Femur (tissue), 1 donor: ENCODE results near the gene EXOC4.
"Not testable (repeated sequence)": the region's sequence is repeated elsewhere in the genome, so short reads cannot be mapped to it uniquely, and the experiment has no call there.

Experiments
- DNase-seq: peaks from one replicate; pipeline ENCODE4 v3.0.0-alpha.2; 2017

EXOC4 gene

DNA sequence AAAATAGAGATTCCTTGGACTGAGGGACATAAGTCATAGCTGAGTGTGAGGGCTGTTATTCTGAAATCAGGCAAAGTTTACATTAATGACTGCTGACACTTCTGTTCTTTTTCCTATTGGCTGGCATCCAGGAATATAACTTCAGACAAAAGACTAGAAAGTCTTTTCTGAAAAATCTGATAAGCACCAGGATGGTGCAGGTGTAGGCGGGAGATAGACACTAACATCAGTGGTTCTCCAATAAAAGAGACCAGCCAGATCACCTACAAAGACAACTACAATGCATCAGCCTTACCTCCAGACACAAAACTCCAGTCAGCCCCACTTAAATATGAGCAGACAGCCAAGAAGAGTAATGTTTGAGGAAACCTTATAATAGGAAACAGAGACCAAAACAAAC is 705.9 kb downstream of the EXOC4 start:
- DNase-seq, result no peak

DNA sequence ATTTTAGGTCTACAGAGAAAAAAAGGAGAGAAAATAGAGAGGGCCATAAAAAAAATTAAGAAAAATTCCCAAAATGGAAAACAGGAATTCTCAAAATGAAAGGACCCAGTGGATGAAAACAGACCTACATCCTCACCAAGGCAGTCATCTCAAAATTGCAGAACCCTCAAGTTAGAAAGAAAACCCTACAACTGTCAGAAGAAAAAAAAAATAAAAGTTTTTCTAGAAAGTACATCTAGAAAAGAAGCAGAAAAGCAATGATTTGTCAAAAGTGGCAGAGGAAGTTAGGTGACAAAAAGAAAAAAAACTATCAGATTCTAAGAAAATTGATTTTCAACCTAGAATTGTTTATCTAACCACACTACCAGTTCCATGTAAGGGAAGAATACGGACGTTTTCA is 706.6 kb downstream of the EXOC4 start:
- no peak for DNase-seq

DNA sequence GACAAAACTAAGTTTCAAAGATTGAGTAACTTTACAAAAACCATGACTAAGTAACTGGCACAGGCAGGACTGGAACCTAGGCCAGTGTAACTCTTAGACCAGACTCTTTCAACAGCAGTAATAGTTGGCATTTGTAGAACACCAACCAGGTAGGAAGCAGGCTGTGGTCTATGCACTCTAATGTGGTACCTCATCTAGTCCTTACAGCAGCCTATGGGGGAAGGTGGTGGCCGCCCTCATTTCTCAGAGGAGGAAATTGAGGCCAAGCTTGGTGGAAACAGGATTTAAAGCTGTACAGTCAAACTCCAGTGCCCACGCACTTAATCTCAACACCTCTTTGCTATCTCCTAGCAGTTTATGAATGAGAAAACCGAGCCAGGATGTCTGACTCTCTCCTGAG is 708.8 kb downstream of the EXOC4 start:
- no peak for DNase-seq

DNA sequence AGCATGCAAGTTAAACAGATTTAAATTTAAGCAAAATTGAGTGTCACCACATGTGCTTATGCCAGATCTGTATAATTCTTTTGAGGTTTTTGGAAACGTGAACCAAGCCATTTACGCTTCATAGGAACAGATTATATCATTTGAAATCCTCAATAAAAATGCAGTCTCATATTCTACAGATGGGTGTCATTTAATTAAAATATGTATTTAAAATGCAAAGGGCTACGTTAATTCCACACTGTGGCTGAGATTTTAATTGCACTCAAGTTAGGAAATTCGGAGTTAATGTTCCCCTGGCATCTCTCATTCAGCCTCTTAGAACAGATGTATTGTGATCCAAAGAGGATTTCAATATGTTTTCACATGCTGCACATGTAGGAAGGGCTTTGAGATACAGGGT is 709.8 kb downstream of the EXOC4 start:
- DNase-seq, result no peak

DNA sequence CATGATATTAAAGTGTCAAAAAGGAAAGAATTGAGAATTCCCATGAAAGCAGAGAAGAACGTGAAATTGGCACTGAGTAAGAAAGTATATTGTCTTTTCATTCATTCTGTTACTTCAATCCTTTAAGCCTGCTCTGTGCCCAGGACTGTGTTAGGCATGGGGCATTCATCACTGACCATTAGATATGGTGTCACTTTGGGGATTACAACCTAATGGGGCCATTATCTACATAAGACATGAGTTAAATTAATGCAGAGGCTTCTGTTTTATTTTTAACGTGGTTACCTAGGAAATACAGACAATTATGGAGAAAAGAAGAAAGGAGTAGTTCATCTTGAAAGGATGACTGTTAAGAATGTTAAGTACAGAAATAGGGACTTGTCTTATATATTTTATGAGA is 710.8 kb downstream of the EXOC4 start:
- DNase-seq, result no peak

DNA sequence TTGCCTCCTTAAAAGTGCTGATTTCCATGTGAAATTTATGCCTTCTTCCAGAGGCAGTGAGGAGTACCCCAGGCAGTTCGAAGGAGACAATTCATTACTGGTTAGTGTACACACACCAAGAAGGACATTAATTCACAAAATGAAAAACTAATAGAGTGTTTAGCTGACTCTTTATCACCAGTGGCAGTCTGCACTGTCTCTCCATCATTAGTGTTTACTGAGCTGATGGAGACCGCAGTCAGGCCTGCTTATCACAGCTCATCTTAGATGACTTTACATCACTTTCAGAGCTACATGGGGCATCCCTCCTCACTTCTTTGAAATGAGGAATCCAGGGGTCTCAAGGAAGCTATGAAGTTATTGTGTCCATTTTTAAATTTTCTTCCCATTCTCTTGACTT is 718.7 kb downstream of the EXOC4 start:
- no peak for DNase-seq

DNA sequence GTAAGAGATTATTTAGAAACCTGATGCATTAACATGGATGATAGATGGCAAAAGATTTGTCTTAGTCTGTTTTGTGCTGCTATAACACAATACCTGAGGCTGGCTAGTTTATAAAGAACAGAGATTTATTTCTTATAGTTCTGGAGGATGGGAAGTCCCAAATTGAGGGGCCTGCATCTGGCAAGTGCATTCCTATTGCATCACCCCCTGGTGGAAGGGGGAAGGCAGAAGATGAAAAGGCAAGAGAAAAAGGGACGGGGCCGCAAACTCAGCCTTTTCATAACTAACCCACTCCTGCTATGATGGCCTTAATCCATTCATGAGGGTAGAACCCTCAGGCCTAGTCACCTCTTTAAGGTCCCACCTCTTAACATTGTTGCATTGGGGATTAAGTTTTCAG is 720.8 kb downstream of the EXOC4 start:
- DNase-seq, result no peak

DNA sequence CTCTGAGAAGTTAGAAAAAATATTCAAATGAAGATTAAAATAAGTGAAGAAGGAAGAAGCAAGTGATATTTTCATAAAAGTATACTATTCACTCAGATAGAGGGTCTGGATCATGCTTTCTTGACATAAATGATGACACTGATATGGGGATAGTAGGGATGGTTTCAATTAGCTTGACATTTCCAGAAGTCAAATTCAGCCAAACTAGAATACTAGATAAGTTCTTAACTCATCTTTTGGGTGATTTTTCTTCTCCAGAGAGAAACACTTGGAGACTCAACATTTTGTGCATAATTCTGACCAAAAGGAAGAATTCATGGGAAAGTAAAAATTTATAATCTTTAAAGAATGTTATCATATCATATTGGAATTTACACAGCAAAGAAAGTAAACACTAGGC is 722.3 kb downstream of the EXOC4 start:
- DNase-seq, result no peak

DNA sequence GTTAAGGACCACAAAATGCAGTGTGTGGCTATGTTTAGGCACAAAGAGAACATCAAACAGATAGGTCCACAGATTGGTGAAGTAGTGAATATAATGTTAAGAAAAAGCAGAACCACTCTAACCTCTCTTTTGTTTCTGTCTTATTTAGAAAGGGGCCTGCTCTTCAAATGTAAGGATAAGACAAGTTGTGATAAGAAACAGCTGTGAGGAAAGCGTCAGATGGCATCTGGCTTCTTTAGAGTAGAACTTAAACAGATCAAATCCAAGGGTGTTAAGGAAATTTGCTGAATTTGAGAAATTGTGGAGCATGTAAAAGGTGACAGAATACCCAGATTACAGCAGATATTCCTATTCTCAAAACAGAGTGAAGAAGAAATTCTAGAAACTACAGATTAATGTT is 723.3 kb downstream of the EXOC4 start:
- no peak for DNase-seq

DNA sequence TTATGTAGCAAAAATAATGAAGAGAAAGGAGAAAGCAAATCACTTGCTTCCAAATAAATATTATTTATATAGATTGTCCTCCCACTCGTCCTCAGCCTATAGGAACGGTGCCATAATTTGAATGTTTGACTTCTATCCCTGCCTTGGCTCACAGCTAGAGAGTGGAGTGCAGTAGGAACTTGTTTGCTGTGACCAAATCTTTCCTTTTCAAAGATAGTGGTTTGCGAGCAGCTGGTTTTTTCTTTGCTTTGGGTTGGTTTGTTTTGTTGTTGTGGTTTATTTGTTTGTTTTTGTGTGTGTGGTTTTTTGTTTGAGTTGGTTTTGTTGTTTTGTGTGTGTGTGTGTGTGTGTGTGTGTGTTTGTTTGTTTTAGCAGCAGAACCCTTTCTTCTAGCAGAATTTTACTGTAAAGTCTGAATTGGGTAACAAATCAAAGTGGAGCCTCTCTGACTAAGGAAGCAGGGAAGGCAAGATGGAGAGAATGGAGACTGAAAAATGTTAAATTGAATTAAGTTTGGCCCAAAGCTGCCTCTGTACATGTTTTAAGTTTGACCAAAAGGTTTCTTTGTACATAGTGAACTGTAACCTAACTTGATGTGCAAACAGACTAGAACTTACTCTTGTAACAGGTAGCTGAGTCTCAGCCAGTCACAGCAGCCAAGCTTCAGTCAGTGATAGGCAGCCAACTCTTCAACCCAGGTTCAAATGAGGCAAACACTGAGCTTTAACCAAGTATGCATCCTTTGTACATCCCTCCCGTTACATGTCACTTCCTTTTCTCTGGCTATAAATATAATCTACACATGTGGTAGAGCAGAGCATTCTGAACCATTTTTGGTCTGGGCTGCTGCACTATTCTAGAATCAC is 724.8 kb downstream of the EXOC4 start:
- no peak for DNase-seq

DNA sequence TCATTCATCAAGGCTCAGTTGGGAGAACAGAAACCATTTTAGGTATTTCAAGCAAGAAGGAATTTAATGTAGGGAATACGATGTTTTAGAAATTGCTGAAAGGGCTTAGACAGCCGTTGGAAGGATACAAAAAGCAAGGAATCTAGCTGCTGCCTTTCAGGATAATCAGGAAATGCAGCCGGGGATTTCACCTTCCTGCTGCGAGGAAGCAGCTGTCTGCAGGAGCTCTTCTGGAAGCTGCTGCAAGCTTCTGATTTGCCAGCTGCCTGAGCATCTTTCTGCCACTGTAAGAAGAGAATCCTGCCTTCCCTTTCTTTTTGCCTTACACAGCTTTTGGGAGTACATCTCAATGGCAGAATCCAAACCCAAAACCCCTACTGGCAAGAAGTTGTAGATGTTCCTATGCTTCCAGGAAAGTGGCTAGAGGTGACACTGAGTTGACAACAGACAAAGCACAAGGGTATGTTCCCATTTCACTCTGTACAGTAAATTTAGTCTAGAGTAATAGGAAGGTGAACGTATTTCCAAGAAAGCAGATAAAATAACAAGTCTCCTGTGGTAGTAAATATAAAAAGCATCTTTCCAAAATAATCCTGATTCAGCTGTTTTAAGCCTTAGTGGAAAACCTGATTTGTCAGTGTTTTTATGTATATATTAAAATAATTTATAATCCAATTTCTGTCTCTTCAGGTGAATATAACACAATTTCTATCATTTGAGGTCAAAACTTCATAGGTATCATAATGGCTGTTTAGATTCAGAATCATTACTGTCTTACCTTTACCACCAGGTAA is 725.8 kb downstream of the EXOC4 start:
- no peak for DNase-seq

DNA sequence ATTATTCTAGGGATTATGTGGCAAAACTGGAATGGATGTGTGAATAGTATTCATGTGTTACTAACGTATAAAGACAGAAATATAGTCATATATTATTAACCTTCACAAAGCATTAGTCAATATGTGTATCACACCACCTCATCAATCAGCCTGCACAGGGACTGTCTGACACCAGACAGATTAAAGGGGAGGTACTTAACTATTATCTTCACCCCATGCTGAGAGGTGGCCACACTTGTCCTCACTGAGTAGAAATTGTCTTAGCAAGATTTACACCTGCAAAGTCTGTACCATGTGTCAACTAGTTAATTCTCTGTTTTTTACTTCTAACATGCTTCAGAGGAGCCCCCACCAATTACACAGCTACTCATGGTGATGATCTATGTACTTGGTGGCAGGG is 727.9 kb downstream of the EXOC4 start:
- no peak for DNase-seq

DNA sequence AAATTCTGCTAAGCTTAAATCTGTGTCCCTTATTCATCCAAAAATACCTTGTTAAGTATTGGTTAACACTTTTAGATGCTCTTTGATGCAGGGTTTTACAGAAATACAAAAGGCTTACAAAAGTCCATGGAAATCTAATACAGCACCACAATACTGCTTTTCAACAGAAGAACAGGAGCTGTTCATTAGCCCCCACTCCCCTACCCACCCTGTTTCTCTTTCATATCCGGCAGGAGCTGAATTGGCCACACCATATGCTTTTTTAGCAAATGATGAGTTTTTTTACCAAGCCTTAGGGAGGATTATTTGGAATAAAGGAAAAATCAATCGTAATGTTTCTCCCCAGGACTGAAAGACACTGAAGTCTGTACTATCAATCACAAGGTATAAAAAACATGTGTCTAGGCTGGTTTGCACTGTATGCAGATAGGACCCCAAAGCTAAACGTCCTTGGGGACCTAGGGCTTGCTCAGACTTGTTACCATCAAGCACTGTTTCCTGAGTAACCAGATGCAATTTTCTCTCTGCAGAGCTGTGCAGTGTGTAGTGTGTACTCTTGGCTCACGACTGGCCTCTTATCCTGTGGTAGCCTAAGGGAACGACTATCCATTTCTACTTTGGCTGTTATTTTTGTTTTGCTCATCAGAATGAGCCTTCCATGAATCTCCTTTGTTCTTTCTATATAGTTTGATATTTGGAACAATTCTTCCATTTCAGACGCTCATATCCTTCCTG is 731.0 kb downstream of the EXOC4 start:
- DNase-seq, result peak; percentile 21

DNA sequence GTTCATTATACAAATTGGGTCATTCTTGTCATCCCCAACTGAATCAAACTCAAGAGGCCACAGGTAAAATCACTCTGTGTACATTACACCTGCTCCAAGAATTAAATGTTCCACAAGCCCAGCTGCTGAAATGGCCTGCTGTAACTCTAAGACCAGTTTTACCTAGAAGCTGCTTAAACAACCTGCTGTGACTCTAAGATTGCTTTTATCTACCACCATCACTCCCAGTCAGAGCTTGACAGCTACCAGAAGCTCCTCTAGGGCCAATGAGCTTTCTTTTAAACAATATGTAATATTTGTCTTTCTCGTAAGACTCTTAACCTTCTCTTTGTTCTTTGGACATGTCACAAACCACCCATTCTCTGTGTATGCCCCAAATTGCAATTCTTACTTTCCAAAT is 732.4 kb downstream of the EXOC4 start:
- DNase-seq, result no peak

DNA sequence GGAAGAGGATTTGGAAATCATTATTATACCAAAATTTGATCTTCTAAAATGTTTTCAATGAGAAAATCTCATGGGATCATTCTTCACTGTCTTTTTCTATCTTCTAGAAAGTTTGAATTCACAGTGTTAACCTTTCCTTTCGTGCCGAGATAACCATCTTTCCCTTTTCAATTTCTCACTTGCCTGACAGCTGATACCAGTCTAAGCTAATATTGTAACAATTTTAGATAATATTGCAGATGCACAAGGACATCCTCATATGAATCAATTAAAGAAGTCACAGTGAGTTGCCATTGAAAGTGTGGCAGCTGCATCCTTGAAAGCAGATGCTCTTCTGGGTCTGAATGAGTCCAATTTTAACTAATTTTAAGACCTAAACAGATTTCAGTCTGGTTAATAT is 734.7 kb downstream of the EXOC4 start:
- DNase-seq, result no peak

DNA sequence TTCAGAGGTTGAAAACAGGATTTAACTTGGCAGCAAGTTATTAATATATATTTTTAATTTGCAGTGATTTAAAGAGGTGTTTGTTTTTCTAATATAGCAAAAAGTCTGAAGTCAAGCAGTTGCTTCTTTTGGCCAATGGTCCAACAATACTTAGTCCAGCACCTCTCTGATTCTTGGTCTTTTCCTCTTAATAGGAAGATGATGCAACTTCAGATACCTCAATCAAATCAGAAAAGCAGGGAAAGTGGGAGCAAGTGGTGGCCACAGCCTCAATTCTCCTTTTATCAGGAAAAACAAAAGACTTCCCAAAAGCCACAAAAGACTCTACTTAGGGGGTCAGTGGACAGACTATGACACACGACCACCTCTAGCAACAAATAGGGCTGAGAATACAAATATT is 740.7 kb downstream of the EXOC4 start:
- no peak for DNase-seq

DNA sequence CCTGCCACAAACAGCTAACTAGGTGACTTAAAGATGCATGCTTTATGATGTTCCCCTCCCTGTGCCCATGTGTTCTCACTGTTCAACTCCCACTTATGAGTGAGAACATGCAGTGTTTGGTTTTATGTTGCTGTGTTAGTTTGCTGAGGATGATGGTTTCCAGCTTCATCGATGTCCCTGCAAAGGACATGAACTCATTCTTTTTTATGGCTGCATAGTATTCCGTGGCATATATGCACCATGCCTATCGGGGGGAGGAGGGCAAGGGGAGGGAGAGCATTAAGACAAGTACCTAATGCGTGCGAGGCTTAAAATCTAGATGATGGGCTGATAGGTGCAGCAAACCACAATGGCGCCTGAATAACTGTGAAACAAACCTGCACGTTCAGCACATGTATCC is 741.2 kb downstream of the EXOC4 start:
- DNase-seq, result not testable (repeated sequence)

DNA sequence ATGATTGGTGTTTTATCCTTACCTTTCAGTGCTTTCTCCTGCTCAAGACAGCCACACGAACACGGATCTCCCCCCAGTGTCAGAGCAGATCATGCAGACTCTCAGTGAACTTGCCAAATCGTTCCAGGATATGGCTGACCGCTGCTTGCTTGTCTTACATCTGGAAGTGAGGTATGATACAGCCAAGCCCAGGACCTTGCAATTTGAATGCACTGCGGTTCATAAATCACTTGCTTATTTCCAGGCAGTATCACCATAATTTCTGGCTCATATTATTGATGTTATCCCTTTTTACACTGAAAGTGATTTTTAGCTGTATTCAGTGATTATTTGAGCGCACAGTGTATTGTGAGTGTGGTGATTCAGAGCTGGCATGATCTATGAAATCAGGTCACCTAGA is 744.6 kb downstream of the EXOC4 start:
- no peak for DNase-seq

DNA sequence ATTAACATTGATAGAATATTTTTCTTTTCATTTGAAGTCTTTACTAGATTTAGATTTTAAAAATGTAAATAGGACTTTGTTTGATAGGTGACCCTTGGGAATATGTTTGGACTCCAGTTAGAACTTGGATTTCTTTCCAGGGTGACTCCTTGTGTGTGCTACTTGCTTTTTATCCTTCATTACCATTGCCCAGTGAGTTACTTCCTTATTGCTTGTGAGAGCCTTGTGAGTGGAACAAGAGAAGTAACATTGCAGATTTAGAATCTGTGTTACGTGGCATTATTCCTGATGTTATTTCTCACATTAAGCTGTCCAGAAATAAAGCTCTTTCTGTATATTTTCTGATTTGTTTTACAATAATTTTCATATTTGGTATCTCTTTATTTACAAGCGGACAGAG is 746.3 kb downstream of the EXOC4 start:
- DNase-seq, result no peak

DNA sequence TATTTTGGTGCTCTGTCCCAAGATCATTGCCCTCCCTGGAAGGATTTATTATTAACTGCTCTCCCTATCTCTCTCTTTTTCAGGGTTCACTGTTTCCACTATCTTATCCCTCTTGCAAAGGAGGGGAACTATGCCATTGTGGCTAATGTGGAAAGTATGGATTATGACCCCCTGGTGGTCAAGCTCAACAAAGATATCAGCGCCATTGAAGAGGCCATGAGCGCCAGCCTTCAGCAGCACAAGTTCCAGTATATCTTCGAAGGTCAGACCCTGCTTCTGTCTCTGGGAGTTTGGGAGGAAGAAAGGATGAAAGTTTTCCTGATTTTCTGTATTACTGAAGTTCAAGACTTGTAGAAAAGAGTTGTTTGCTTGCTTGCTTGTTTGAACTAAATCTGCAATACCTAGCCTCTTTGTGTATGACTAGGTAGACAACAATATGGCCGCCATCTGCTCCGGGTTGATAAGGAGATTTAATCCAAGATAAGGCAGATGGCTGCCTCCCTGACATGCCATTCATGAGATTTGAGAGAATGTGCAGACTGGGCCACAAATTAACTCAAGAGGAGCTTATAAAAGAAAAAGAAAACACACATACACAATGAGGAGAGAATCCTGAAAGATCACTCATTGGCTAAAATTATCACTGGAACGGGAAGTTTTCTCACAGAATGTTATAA is 752.1 kb downstream of the EXOC4 start:
- no peak for DNase-seq

DNA sequence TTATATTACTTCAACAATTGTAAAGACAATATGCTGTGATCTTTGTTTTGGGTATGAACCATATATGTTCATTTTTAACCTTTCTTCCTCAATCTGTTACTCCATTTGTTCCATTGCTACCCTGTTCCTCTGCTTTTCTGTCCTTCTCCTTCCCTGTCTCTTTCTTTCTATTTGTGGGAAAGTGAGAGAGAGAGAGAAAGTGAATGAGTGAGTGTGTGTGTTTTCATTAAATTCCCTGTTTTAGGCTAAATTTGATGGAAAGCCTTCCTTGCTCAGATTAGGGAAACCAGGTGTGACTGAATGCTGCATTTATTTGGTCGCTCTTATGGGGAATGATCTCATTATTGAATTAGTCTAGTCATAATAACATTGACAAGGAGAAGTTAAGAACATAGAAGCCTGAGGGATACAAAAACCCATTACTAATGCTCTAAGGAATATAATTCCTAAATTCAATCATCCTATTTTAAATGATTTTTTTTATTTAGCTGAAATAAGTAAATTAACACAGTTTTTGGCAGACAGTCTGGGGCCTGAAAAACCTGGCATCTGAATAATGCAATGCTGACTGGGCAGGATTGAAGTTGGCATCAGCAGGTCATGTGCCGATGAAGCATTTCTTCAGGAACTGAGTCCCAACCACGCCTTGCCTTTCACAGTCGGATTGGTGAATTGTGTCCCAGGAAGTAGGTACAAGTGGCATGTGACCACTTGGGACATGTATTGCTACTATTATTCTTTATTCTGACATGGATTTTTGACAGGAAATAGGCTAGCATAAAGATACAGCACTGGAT is 756.6 kb downstream of the EXOC4 start:
- DNase-seq, result no peak

DNA sequence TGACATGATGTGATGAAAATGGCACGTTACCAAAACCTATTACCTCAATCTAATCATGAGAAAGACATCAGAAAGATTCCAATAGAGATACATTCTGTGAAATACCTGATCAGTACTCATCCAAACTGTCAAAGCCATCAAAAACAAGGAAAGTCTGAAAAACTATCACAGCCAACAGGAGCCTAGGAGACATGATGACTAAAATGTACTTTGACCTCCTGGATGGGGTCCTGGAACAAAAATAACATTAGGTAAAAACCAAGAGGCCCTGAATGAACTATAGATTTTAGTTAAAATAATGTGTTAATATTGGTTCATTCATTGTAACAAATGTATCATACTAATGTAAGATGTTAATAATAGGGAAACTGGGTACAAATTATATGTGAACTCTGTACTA is 760.4 kb downstream of the EXOC4 start:
- DNase-seq, result no peak
